ENCODE results near the gene SDCBP2. TPM values are rescaled to one million over a fixed set of nuclear protein-coding genes. Genes with fewer than 3 reads are reported as not detected.

SDCBP2 gene
- total and polyA plus RNA-seq, 10 of the 15 experiments (the other 5 are each of a cell fraction or from before 2014, with no cell fraction given), result 0.16 to 2.4 (median 1.1) TPM; not detected in 1

DNA sequence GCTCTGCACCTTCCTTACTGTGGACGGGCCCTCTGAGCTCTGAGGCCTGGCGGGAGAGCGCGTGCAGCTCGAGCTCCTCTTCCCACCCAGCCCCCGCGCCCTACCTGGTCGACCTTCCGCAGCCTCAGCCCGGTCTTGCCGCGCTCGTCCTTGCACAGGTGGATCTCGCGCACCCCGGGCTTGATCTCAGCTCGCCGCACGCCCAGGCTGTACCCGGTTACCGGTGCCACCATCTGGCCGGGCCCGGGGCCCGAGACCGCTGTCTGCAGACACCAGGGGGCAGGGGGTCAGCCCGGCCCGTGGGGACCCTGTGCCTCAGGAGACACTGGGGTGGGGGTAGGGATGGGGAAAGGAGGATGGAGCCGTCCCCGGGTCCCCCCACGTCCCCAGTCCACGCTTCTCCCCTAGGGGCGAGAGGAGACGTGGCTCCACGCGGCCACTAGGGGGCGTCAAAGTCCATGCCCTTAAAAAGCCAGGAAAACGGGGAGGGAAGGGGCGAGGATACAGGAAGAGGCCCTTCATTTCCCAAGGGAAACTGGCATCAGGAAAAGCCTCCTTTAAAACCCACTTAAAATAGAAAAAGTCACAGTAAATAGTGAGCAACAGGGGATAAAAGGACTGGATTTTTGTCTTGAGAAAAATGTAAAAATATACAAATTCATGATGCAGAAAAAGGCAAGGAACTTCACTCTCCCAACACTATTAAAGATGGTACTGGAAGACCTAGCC is 15.5 kb downstream of the SDCBP2 start (continued):
- TF ChIP-seq ZNF24 (IDR thresholded peaks at IDR 0.05) (no peak), ZNF217 (IDR thresholded peaks at IDR 0.05) (no peak), POU2F2 (IDR thresholded peaks at IDR 0.05; ENCODE audit: borderline replicate concordance, low read depth, low read length) (no peak), NFIC (IDR thresholded peaks at IDR 0.05; ENCODE audit: low read depth, low read length) (no peak), ELK1 (IDR thresholded peaks at IDR 0.05; ENCODE audit: low read depth, low read length) (no peak), RELB (IDR thresholded peaks at IDR 0.05; ENCODE audit: low read depth) (0 out of 2 replicates have a peak, but pooled peaks have one; percentile 12), BACH1 (IDR thresholded peaks at IDR 0.05; ENCODE audit: borderline replicate concordance) (no peak), HCFC1 (IDR thresholded peaks at IDR 0.05; ENCODE audit: low read length) (no peak), RAD21 (IDR thresholded peaks at IDR 0.05; ENCODE audit: insufficient read depth, low read depth, low read length) (peak; percentile 95), MEF2B (IDR thresholded peaks at IDR 0.05; ENCODE audit: partially characterized antibody, poor library complexity, severe bottlenecking) (no peak), TARDBP (IDR thresholded peaks at IDR 0.05; ENCODE audit: borderline replicate concordance) (no peak)
- TF ChIP-seq, protein P1, sequence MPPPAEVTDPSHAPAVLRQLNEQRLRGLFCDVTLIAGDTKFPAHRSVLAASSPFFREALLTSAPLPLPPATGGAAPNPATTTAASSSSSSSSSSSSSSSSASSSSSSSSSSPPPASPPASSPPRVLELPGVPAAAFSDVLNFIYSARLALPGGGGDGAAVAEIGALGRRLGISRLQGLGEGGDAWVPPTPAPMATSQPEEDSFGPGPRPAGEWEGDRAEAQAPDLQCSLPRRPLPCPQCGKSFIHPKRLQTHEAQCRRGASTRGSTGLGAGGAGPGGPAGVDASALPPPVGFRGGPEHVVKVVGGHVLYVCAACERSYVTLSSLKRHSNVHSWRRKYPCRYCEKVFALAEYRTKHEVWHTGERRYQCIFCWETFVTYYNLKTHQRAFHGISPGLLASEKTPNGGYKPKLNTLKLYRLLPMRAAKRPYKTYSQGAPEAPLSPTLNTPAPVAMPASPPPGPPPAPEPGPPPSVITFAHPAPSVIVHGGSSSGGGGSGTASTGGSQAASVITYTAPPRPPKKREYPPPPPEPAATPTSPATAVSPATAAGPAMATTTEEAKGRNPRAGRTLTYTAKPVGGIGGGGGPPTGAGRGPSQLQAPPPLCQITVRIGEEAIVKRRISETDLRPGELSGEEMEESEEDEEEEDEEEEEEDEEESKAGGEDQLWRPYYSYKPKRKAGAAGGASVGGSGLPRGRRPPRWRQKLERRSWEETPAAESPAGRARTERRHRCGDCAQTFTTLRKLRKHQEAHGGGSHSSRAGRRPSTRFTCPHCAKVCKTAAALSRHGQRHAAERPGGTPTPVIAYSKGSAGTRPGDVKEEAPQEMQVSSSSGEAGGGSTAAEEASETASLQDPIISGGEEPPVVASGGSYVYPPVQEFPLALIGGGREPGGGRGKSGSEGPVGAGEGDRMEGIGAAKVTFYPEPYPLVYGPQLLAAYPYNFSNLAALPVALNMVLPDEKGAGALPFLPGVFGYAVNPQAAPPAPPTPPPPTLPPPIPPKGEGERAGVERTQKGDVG (CRISPR knock-in tag; IDR thresholded peaks at IDR 0.05), result no peak

Data from GM12878 (cell line).